Activated CD4-positive, alpha-beta T cell treated with anti-CD3 and anti-CD28 coated beads, Interleukin-2, Interleukin-4, amounts not matched to agents 100 ng/mL and 50 ng/mL, durations not matched to agents 16 hours and 8 hours (primary cell): ENCODE data around the gene ADGRG3.
A peak's percentile ranks its signal among the peaks of the same experiment; 100 is the strongest.

ENCODE experiments used
- DNase-seq: peaks from one replicate; pipeline ENCODE4 v3.0.0-alpha.2; 2020; ENCODE audit warnings: low spot score

Gene ADGRG3

DNA sequence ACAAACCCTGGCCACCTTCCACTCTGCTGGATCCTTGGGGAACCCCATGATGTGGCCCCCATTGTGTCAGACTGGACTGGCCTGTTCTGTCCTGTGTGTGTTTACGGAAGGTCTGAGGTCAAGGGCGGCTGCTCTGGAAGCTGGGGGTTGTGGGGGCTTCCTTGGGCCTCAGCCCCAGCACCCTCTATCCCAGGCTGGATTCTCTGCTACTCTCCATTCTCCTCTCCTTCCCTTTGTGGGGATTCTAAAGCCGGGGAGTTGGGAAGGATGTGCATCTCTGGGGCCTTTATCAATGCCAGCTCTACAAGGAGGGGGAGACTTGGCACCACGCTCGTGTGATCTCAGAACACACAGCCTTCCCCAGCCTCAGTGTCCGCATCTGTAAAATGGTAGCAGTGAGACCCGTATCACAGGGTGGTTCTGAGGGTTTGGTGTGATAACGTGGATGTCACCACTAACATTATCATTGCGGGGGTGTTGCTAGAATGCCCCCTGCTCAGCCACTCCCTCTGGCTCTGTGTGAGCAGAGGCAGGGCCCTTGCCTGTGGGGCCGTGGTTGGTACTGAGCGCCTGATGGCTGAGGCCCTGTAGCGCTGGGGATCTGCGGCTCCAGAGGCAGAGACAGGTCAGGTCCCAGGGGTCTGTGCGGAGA lies 21.6 kb upstream of the ADGRG3 start:
- DNase-seq: no peak

DNA sequence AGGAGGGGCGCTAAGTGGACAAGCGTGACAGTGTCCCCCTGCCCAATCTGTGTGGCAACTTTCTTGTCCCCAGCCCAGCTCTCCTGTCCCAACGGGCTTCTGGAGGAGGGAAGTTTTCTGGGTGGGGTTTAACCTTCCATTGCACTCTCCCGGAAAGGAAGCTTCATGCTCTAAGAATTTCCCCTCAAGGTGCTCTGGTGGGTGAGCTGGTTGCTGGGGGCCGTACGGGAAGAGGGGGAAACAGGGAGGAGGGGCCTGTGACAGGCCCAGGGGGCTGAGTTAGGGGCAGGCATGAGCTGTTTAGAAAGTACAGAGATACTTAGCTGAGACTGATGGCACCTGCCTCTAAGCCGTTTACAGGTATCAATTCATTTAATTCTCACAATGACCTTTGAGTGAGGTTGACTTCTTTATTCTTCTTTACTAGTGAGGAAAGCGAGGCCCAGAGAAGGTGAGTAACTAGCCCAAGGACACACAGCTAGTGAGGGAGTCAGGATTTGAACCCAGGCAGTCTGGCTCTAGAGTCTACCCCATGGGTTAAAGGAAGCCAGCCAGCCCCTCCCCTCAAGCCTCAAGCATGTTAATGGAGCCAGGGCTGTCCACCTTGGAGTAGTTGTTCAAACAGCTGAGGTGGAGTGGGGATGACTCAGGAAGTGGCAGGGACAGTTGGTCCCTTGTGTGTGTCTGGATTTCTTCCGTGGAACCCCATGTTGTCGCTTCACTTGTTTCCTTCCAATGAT lies 20.8 kb upstream of the ADGRG3 start:
- DNase-seq: no peak

DNA sequence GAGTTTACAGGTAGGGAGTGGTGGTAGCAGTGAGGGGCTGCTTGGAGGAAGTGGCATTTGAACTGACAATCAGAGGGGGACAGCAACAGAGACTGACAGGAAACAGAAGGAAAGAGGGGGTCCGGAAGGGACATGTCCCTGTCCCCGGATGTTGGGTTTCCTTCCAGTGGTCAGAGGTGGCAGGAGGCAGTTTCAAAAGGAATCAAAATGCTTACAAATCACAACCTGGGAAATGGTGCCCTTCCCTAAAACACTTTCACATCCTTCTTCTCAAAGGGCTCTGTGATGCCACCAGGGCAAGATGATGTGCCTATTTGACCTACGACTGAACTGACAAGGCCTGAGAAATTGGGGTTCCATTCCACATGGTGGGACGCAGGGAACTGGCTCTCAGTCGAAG lies 20.0 kb upstream of the ADGRG3 start:
- DNase-seq: no peak

DNA sequence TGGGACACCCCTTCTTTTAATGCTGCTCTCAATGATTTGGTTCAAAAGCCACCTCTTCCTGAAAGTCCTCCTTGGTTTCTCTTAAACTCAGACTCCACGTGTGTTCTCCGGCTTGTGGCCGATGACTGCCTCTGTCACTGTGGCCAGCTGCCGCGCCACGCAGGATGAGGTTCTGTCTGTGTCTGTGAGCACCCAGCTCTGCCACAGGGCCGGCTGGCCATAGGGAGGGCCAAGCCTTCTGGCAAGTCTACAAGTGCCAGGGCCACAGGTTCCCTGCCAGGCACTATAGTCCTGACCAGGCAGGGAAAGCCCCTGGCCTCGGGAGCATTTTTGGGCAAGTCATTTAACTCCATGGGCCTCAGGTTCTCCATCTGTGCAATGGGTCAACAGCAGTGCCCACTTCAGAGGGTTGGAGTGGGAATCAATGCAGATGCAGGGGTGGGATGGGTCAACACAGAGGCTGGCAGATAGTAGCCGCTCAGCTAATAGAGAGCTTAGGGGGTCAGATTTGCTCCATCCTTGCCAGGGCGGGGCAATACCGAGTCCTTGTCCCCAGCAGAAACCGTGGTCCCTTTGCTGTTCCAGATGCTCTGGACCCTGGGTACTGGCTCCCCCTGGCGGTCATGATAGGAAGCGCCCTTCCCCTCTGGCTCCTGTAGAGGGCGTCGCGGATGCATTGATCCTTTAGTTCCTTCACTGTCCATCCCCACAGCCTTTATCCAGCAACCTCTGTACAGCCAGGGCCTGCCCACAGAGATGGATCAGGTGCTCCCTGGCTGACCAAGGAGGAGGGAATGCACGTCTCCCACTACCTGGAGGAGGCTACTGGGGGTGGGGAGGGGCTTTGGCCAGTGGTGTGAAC lies 19.3 kb upstream of the ADGRG3 start:
- peak; percentile 92 for DNase-seq

DNA sequence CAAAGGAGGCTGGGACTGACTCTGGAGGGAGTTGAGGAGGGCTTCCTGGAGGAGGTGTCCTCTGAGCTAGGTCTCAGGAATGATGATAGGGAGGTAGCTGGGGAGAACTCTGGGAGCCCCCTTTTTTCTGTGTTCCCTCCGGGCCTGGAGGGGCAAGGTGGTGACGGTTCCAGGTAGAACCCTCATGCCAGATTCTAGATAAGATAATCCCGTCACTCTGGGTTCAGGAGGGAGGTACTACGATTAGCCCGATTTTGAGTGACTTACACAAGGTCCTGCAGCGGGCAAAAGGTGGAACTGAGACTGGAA lies 18.7 kb upstream of the ADGRG3 start:
- DNase-seq: no peak

DNA sequence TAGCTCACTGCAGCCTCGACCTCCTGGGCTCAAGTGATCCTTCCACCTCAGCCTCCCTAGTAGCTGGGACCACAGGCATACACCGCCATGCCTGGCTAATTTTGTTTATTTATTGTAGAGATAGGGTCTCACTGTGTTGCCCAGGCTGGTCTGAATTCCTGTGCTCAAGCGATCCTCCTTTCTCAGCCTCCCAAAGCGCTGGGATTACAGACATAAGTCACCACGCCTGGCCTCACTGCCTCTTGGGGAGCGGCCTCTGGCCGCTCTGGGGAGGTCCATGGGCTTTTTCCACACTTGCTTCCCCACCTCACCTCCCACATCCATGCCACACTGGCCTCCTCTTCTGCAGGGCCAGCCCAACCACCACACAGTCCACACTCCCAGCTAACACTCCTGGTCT lies 18.3 kb upstream of the ADGRG3 start:
- DNase-seq: no peak

DNA sequence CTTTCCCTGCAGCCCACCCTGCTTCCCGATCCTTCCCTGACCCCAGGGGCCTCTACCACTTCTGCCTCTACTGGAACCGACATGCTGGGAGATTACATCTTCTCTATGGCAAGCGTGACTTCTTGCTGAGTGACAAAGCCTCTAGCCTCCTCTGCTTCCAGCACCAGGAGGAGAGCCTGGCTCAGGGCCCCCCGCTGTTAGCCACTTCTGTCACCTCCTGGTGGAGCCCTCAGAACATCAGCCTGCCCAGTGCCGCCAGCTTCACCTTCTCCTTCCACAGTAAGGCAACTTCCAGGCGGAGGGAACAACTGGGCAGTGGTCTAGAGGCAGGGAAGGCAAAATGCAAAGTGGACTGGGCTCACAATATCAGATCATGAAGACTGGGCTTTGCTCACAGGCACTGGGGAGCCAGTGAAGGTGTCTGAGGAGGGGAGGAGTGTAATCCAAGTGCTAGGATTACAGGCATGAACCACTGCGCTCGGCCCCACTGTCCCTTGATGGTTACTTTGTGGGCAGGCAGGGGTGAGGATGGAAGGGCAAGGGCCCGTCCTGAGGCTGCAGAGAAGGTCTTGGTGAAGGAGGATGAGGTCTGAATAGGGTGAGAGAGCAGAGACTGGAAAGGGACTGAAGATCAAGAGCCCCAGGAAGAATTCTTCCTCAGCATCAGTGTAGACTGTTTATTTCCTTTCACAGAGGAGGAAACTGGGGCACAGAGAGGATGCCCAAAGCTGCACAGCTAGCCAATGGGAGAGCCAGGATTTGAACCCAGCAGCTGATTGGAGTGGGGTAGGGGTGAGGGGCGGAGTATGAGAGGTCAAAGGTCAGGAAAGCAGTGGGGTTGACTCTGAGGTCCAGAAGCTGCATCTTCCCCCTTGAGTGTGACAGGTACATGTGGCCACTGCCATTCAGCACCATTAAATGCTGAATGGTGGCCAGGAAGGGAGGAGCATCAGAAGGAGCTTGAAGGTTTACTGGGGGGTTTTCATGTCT lies 16.5 kb upstream of the ADGRG3 start:
- peak; percentile 41 for DNase-seq

DNA sequence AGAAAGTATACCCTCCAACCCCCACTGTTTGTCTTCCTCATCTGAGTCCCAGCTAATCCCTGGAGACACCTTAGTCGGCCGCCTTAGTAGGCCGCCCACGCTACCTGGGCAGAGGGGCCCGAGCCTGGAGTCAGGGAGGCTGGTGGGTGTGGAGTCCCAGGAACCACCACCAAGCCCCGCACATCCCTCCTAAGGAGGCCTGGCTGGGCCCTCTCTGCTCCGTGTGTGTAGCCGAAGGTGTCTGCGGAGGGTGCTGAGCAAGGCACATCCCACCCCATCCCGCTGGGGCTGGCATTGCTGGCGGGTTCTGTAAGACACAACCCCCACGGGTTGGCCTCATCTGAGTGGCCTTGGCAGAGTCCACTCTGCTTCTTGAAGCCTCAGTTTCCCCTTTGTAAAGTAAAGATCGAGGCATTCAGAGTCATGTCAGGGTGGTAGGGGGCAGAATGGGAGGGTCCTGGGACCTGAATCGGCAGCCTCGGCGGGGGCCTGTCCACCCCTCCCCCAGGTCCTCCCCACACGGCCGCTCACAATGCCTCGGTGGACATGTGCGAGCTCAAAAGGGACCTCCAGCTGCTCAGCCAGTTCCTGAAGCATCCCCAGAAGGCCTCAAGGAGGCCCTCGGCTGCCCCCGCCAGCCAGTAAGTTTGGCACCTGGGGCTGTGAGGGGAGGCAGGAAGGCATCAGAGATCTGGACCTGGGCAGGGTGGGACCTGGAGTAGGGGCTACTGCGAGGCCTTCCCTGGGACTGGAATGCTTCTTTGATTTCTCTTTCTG lies 15.2 kb upstream of the ADGRG3 start:
- DNase-seq: no peak

DNA sequence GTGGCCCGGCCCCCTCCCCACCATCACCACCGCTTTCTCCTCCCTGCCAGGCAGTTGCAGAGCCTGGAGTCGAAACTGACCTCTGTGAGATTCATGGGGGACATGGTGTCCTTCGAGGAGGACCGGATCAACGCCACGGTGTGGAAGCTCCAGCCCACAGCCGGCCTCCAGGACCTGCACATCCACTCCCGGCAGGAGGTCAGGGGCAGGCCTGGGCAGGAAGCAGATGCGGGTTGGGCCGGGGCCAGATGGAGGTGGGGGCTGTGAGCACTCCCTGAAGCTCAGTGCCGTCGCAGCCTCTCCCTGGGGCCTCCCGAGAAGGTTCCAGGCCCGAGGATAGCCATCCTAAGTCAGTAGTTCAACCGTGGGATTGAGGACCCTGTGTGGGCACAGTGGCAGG lies 14.2 kb upstream of the ADGRG3 start:
- no peak for DNase-seq

DNA sequence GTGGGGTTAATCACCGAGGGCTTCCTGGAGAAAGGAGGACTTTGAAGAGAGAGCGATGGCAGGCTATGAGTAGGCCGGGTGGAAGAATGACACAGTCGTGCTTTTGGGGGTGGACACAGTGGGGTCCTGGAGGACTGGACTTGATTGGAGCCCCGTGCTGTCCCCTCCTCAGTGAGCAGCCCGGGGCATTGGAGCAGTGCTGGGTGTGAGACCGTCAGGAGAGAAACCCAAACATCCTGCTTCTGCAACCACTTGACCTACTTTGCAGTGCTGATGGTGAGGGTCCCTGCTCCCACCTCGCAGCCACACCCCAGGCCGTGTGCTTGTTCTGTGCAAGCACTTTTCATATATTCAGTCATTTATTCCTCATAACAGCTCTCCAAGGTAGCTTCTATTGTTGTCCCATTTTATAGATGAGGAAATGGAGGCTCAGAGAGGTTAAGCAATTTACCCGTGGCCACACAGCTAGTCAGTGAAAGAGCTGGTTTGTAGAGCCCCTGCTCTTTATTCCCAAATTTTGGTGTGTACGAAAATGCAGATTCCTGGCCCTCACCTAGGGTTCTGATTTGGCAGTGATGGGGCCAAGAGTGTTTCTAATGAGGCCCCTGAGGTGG lies 11.7 kb upstream of the ADGRG3 start:
- no peak for DNase-seq

DNA sequence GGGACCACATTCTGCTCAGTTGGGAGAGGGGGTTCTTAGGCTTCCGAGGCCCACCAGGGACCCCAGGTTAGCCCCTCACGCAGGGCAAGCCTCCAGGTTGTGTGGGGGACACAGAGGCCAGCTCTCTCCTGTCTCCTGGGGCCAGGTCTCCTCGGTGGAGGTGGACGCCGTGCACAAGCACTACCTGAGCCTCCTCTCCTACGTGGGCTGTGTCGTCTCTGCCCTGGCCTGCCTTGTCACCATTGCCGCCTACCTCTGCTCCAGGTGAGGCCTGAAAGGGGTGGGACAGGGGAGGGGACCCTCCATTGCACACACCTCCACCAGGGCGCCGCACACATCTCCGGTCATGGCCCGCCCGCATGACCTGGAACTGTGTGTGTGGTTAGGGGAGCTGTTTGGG lies 10.9 kb upstream of the ADGRG3 start:
- no peak for DNase-seq

DNA sequence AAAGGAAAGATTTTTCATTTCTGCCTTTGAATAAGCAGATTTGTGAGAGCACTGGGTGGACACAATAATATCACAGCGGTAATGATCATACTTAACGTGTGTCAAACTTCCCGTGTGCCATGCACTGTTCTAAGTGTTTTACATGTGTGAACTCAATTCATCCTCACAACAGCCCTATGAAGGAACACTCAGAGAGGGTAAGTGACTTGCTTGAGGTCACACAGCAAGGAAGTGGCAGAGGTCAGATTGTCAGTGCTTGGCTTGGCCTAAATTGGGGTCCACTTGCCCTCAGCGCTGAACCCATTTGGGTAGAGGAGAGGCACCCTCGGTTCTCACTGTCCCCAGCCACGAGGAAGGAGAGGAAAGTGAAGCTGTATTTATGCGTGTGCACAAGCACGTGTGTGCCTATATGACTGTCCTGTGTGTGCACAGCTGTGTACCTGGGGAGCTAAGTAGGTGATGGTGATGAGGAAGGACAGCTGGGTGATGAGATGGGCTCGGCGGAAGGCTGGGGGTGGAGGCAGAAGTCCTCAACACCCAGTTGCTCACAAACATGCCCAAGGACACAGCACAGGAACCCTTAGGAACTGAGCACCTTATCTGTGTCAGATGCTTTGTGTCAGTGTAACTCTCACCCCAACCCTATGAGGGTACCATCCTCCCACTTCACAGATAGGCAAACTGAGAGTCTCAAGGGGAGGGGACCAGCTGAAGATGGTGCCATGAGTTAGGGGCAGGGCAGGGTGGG lies 9.8 kb upstream of the ADGRG3 start:
- DNase-seq: no peak

DNA sequence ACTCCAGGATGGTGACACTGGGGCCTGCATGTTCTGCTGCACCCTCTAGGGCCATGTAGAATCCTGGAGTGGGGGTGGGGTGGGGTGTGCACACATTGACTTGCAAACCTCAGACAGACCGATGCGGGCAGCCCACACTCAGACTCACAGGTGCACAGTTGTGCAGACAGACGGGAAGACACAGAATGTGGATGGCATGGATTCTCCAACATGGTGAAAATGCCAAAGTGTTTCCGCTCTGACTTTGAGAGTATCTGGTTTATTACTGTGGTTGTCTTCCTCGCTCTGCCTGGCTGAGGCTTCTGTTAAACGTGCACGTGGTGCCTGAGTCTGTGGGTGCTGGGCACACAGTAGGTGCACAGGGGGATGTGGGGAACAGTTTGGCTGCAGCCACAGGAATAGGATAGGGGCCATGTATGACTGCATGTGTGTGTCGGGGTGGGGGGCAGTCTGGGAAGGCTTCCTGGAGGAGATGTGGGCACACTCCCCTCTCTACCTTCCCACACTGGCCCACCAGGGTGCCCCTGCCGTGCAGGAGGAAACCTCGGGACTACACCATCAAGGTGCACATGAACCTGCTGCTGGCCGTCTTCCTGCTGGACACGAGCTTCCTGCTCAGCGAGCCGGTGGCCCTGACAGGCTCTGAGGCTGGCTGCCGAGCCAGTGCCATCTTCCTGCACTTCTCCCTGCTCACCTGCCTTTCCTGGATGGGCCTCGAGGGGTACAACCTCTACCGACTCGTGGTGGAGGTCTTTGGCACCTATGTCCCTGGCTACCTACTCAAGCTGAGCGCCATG lies 9.0 kb upstream of the ADGRG3 start:
- DNase-seq: no peak

DNA sequence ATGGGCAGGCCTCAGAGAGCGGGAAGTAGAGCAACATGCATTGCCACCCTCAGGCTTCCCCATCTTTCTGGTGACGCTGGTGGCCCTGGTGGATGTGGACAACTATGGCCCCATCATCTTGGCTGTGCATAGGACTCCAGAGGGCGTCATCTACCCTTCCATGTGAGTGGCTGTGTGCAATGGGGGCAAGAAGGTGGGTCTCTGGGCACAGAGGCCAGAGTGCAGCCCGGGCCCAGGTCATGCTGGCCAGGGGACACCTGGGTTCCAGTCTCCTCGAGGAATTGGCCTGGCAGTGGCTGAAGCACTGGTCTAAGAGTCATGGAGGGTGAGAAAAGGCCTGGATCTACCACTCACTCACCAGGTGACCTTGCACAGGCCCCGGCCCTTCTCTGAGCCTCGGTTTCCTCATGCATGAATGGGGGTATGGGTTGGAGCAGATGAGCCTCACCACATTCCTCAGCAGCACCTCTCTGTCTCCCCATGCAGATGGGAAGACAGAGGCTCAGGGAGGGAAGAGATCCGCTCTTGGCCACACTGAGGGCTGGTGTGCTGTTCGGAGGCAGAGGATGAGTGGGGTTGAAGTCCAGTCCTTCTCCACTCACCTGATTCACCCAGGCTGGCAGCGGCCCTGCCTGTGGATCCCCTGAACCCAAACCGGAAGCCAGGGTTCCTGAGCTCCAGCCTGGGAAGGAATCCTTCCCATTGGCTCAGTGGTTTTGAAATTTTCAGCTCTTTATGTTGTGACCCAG lies 7.2 kb upstream of the ADGRG3 start:
- no peak for DNase-seq

DNA sequence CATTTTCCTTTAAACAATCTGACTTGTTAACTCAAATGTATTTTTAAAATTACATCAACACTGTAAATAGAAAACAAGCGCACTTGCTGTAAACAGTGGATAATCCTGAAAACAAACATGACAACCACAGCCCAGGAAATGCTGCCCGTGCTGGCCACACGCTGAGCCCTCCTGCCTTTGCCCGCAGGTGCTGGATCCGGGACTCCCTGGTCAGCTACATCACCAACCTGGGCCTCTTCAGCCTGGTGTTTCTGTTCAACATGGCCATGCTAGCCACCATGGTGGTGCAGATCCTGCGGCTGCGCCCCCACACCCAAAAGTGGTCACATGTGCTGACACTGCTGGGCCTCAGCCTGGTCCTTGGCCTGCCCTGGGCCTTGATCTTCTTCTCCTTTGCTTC lies 6.6 kb upstream of the ADGRG3 start:
- no peak for DNase-seq

DNA sequence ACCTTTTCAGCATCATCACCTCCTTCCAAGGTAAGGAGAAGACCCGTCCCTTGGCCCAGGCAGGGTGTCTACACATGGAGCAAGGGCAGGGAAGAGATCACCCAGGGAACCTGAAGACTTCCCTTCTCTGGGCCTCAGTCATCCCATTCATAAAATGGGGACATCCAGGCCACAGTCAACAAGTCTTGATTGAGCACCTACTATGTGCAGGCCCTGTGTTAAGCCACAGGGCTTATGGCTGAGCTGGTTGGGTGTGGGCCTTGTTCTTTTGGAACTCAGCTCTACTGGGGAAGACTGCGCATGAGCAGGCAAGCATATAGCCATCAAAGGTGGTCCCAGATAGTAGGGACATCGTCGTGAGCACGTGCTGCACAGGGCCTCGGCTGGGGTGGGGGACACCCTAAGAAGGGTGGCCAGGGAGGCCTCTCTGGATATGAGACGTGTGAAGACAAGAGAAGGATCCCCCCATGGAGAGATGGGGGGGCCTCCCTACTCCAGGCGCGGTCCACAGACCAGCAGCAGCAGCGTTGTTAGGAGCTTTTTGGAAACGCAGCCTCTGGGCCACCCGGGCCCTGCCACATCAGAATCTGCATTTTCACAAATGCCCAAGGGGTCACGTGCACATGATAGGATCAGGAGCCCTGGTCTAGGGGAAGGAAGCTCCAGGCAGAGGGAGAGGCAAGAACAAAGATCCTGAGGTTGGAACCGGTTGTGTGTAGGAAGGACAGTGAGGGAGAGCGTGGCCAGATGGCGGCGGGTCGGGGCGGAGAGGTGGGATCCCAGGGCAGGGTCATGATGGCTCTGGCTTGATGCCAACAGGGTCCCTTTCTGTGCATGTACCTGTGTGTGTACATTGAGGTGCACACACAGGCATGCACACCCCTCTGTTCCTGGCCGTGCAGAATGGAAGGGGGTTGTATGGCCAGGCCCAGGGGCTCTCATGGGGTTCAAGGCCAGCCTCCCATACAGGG lies 5.9 kb upstream of the ADGRG3 start:
- no peak for DNase-seq

DNA sequence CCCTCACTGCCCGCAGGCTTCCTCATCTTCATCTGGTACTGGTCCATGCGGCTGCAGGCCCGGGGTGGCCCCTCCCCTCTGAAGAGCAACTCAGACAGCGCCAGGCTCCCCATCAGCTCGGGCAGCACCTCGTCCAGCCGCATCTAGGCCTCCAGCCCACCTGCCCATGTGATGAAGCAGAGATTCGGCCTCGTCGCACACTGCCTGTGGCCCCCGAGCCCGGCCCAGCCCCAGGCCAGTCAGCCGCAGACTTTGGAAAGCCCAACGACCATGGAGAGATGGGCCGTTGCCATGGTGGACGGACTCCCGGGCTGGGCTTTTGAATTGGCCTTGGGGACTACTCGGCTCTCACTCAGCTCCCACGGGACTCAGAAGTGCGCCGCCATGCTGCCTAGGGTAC lies 4.7 kb upstream of the ADGRG3 start:
- no peak for DNase-seq
